A673 (cell line): ENCODE measurements around the gene DIP2B. TPM values are rescaled to one million over a fixed set of nuclear protein-coding genes. Genes with fewer than 3 reads are reported as not detected.
A peak's percentile ranks its signal among the peaks of the same experiment; 100 is the strongest.

Source experiments
- BruUV-seq: library from RNA; stranded (reverse); fragments of 400-500 nt; replicated peaks from 2 replicates; lab custom pipeline; 2021; lab: Mats Ljungman, UMichigan
- CTCF ChIA-PET: fragments of 300-600 bp; sonication (Branson Sonifier 250); formaldehyde crosslinking; loops from one replicate; lab custom pipeline; 2022; ENCODE audit warnings: antibody characterized with exemption; lab: Charles Lee
- POLR2A ChIA-PET: fragments of 300-600 bp; sonication (Branson Sonifier 250); formaldehyde crosslinking; loops from one replicate; lab custom pipeline; 2022; ENCODE audit warnings: antibody characterized with exemption; ENCODE audit not compliant: low non-redundant PET; lab: Charles Lee
- DNase-seq: peaks from one replicate; pipeline ENCODE4 v3.0.0-alpha.2; 2015; ENCODE audit warnings: low spot score
- H3K27ac ChIP-seq: fragments of 200-600 bp; sonication (generic); 2 replicates; pipeline ENCODE4 v1.5.1; 2016; ENCODE audit warnings: mixed run types, low read depth, mild to moderate bottlenecking, mixed read lengths, antibody characterized with exemption, low read length; ENCODE audit not compliant: poor library complexity, severe bottlenecking
- H3K27me3 ChIP-seq: fragments of 200-600 bp; sonication (generic); replicated peaks from 2 replicates; pipeline ENCODE4 v1.6.1; 2017; ENCODE audit warnings: mixed run types, low read depth, mild to moderate bottlenecking, mixed read lengths, antibody characterized with exemption, low read length; ENCODE audit not compliant: insufficient read depth, poor library complexity
- H3K36me3 ChIP-seq: fragments of 200-600 bp; sonication (generic); 2 replicates; pipeline ENCODE4 v1.6.1; 2016; ENCODE audit warnings: mixed run types, mild to moderate bottlenecking, mixed read lengths, antibody characterized with exemption, low read length; ENCODE audit not compliant: insufficient read depth, poor library complexity, severe bottlenecking
- H3K4me1 ChIP-seq: fragments of 200-600 bp; sonication (generic); 2 replicates; pipeline ENCODE4 v1.6.1; 2017; ENCODE audit warnings: mixed run types, mild to moderate bottlenecking, mixed read lengths, antibody characterized with exemption, low read length; ENCODE audit not compliant: insufficient read depth, poor library complexity, severe bottlenecking
- H3K4me3 ChIP-seq: fragments of 200-600 bp; sonication (generic); 2 replicates; pipeline ENCODE4 v1.5.1; 2016; ENCODE audit warnings: low read depth, mixed run types, mild to moderate bottlenecking, mixed read lengths, low read length; ENCODE audit not compliant: poor library complexity, severe bottlenecking
- H3K9me3 ChIP-seq: fragments of 200-600 bp; sonication (generic); 2 replicates; pipeline ENCODE4 v1.6.1; 2016; ENCODE audit warnings: mixed run types, low read depth, mild to moderate bottlenecking, mixed read lengths, antibody characterized with exemption, low read length; ENCODE audit not compliant: poor library complexity, severe bottlenecking
- CTCF ChIP-seq: fragments of 300-800, 200-600 bp; sonication (generic); conservative IDR thresholded peaks from 2 replicates; pipeline ENCODE4 v1.5.1; 2017; ENCODE audit warnings: low read depth, mild to moderate bottlenecking, antibody characterized with exemption, low read length, moderate library complexity, mixed read lengths
- EZH2 ChIP-seq: fragments of 200-600 bp; sonication (generic); IDR thresholded peaks from 2 replicates; pipeline ENCODE4 v1.6.1; 2017; ENCODE audit warnings: borderline replicate concordance, low read depth, mild to moderate bottlenecking, mixed read lengths, antibody characterized with exemption, low read length; ENCODE audit not compliant: poor library complexity, severe bottlenecking
- intact Hi-C: fragments of 100-400 bp; cut with micrococcal nuclease; formaldehyde crosslinking; loops from one replicate; pipeline ENCODE4 v1.10.0; 2022; ENCODE audit not compliant: unreplicated experiment
- total RNA-seq: library from RNA; stranded (reverse); gene quantifications from 2 replicates; pipeline ENCODE4 v1.2.3, GENCODE V29; 2021

The DIP2B gene
- total RNA-seq, 1 experiment from 2014 or later: 40.5 TPM

- peaks cover 41% of the 10 kb centered on the region for H3K4me1 ChIP-seq
- H3K4me3 ChIP-seq: no peak overlapping the region
- DNase-seq: no peak
- no peaks in the 10 kb centered on the region for H3K9me3 ChIP-seq
- ChIA-PET POLR2A (no interaction called here), CTCF (interaction anchor here (1.0 kb wide), 1 partner anchor 13 kb away, joined by 3 read pairs; no protein-coding TSS in a partner anchor)
- H3K27ac ChIP-seq: peak overlapping the region; percentile 63
- TF ChIP-seq CTCF (no peak), EZH2 (no peak)
- H3K27me3 ChIP-seq: no peaks in the 10 kb centered on the region
- no peaks in the 10 kb centered on the region for H3K36me3 ChIP-seq
- BruUV-seq: no TSS peak
- intact Hi-C loops: no loop called here
Measured at GRCh38 chr12:50533203-50533584, 28.4 kb downstream of the DIP2B start.

DNA sequence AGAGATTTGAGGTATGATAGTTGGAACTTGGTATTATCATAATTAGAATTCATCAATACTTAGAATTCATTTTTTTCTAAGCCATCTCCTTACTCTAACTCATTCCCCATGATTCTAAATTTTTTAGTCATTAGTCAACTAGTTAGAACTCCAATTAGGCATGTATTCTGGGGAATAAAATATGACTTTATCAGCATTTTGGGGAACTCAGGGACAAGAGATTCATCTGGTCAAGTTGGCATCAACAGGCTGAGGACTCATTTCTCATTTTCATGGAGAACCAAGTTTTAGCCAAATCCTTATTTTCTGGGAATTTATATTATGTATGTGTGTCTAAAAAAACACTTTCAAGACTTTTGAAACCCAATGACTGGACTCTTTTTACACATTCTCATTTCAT, 29.2 kb downstream of the DIP2B start:
- no peaks in the 10 kb centered on the region for H3K36me3 ChIP-seq
- DNase-seq: no peak
- H3K27ac ChIP-seq: peak overlapping the region; percentile 63
- no peak overlapping the region for H3K4me3 ChIP-seq
- no peaks in the 10 kb centered on the region for H3K9me3 ChIP-seq
- BruUV-seq: no TSS peak
- ChIA-PET POLR2A (no interaction called here), CTCF (no interaction called here)
- no peaks in the 10 kb centered on the region for H3K27me3 ChIP-seq
- intact Hi-C loops: no loop called here
- H3K4me1 ChIP-seq: peaks cover 36% of the 10 kb centered on the region
- no peak for TF ChIP-seq CTCF
- TF ChIP-seq EZH2: no peak

DNA sequence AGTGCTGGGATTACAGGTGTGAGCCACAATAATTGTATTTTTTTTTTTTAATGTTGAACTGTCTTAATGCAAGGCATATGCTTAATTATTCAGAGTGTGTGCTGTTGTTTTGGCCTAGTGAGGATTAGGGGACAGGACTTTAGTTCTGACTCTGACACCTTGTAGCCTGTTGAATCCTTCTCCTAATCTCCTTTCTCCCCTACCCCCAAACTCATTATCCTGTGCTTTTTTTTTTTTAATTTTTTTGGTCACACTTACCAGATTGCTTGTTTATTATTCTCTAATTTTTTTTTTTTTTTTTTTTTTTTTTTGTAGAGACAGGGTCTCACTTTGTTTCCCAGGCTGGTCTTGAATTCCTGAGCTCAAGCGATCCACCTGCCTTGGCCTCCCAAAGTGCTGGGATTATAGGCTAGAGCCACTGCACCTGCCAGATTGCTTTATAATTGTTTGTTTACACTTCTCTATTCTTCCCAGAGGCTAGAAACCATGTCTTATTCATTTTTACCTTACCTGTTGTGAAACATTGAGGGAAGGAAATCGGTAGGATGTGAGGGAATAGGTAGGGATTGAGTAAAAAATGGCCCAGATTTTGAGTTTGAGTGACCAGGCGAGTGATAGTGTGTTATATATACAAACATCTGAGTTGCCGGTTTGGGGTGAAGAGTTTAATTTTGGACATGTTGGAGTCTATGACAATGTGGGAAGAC, 32.2 kb downstream of the DIP2B start:
- ChIA-PET POLR2A (no interaction called here), CTCF (no interaction called here)
- DNase-seq: no peak
- Histone ChIP-seq H3K9me3 (no peaks in the 10 kb centered on the region), H3K4me3 (no peak overlapping the region), H3K4me1 (peaks cover 41% of the 10 kb centered on the region), H3K36me3 (no peaks in the 10 kb centered on the region), H3K27me3 (no peaks in the 10 kb centered on the region), H3K27ac (peak overlapping the region; percentile 68)
- TF ChIP-seq CTCF (no peak), EZH2 (no peak)
- intact Hi-C loops: no loop called here
- no TSS peak for BruUV-seq
